Stomach (tissue), 4 donors: ENCODE data around the gene SCG3.

Experiments
- POLR2A ChIP-seq, 4 donors: fragments of 450-650 bp; IDR thresholded peaks; one replicate each; pipeline ENCODE4 v1.6.1; 2016; ENCODE audit warnings: antibody characterized with exemption in 4 of 4, control low read depth in 2 of 4, mild to moderate bottlenecking in 1 of 4, moderate library complexity in 1 of 4
- TF ChIP-seq, protein P1 (sequence below), 7 experiments: fragments of 450-650 bp in 4 of 7; fragments of 200-600 bp in 3 of 7; sonication (generic) in 3 of 7; IDR thresholded peaks; one replicate each; pipeline ENCODE4 v1.5.1; 2016 to 2019; ENCODE audit warnings: antibody characterized with exemption in 7 of 7, control low read depth in 2 of 7, mild to moderate bottlenecking in 1 of 7

DNA sequence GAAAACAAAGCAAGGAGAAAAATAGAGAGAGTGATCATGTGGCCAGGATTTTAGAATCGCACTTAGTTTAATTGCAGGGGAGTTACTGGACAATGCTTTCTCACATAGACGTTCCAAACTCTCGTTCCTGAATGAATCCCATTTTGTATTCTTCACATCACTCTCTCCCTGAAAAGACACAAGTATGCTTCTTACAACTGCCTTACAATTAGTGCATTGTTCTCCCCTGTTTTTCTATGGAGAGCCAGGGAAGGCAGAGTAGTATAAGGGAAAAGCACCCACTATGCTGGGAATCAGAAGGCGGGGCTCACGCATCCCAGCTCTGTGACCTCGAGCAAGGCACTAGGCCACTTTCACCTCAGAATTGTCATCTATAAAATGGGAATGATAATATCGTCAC is 84.4 kb downstream of the SCG3 start:
- TF ChIP-seq POLR2A (IDR thresholded peaks at IDR 0.05) = no peak
- TF ChIP-seq, protein P1, sequence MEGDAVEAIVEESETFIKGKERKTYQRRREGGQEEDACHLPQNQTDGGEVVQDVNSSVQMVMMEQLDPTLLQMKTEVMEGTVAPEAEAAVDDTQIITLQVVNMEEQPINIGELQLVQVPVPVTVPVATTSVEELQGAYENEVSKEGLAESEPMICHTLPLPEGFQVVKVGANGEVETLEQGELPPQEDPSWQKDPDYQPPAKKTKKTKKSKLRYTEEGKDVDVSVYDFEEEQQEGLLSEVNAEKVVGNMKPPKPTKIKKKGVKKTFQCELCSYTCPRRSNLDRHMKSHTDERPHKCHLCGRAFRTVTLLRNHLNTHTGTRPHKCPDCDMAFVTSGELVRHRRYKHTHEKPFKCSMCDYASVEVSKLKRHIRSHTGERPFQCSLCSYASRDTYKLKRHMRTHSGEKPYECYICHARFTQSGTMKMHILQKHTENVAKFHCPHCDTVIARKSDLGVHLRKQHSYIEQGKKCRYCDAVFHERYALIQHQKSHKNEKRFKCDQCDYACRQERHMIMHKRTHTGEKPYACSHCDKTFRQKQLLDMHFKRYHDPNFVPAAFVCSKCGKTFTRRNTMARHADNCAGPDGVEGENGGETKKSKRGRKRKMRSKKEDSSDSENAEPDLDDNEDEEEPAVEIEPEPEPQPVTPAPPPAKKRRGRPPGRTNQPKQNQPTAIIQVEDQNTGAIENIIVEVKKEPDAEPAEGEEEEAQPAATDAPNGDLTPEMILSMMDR (IDR thresholded peaks at IDR 0.05) = no peak
